Loucy (cell line): ENCODE measurements around the gene KLK13.

Experiments used
- H2AFZ ChIP-seq: fragments of 200-600 bp; sonication (generic); 2 replicates; pipeline ENCODE4 v1.6.0; 2016; ENCODE audit warnings: antibody characterized with exemption, mild to moderate bottlenecking, low read length, moderate library complexity
- H3F3A ChIP-seq: fragments of 200-600 bp; 2 replicates; pipeline ENCODE4 v1.6.0; 2016; ENCODE audit warnings: antibody characterized with exemption, low read depth, mild to moderate bottlenecking
- H3K27me3 ChIP-seq: fragments of 200-600 bp; sonication (generic); 2 replicates; pipeline ENCODE4 v1.6.1; 2014; ENCODE audit warnings: low read length, mild to moderate bottlenecking; ENCODE audit not compliant: insufficient read depth, poor library complexity, severe bottlenecking
- H3K36me3 ChIP-seq: fragments of 200-600 bp; sonication (generic); 2 replicates; pipeline ENCODE4 v1.6.1; 2016; ENCODE audit warnings: low read length; ENCODE audit not compliant: insufficient read depth
- H3K4me1 ChIP-seq: fragments of 200-600 bp; sonication (generic); 2 replicates; pipeline ENCODE4 v1.5.1; 2014; ENCODE audit warnings: low read length, mild to moderate bottlenecking; ENCODE audit not compliant: insufficient read depth, poor library complexity, severe bottlenecking
- H3K4me2 ChIP-seq: fragments of 200-600 bp; sonication (generic); 2 replicates; pipeline ENCODE4 v1.6.0; 2014; ENCODE audit warnings: antibody characterized with exemption, low read length, low read depth, mild to moderate bottlenecking; ENCODE audit not compliant: poor library complexity, severe bottlenecking
- H3K4me3 ChIP-seq: fragments of 200-600 bp; sonication (generic); 2 replicates; pipeline ENCODE4 v1.5.1; 2014; ENCODE audit warnings: low read length, mild to moderate bottlenecking, mixed read lengths; ENCODE audit not compliant: poor library complexity, severe bottlenecking
- H3K79me2 ChIP-seq: fragments of 200-600 bp; sonication (generic); 2 replicates; pipeline ENCODE4 v1.6.1; 2014; ENCODE audit warnings: low read length; ENCODE audit not compliant: insufficient read depth
- H3K9ac ChIP-seq: fragments of 200-600 bp; sonication (generic); 2 replicates; pipeline ENCODE4 v1.6.0; 2014; ENCODE audit warnings: mild to moderate bottlenecking, low read depth, low read length, moderate library complexity; ENCODE audit not compliant: poor library complexity, severe bottlenecking
- H3K9me2 ChIP-seq: fragments of 200-600 bp; sonication (generic); replicated peaks from 2 replicates; pipeline ENCODE4 v1.6.1; 2016; ENCODE audit warnings: low read depth, low read length, mixed read lengths
- H3K9me3 ChIP-seq: fragments of 200-600 bp; sonication (generic); 2 replicates; pipeline ENCODE4 v1.6.1; 2014; ENCODE audit warnings: mild to moderate bottlenecking, antibody characterized with exemption, low read length, low read depth; ENCODE audit not compliant: insufficient read depth
- H4K20me1 ChIP-seq: fragments of 200-600 bp; sonication (generic); 2 replicates; pipeline ENCODE4 v1.6.0; 2014; ENCODE audit warnings: antibody characterized with exemption, low read length, mild to moderate bottlenecking; ENCODE audit not compliant: insufficient read depth, poor library complexity, severe bottlenecking
- EZH2phosphoT487 ChIP-seq: fragments of 200-600 bp; IDR thresholded peaks from 2 replicates; pipeline ENCODE4 v1.6.1; 2018; ENCODE audit warnings: antibody characterized with exemption, mild to moderate bottlenecking, moderate library complexity, borderline replicate concordance
- TF ChIP-seq, protein P1 (sequence below): fragments of 200-600 bp; sonication (generic); conservative IDR thresholded peaks from 2 replicates; pipeline ENCODE4 v1.5.1; 2014; ENCODE audit warnings: mild to moderate bottlenecking, antibody characterized with exemption, low read length

The KLK13 gene

GRCh38 chr19:51094696-51095279 lies 29.9 kb upstream of the KLK13 start:
- TF ChIP-seq EZH2phosphoT487, result no peak
- TF ChIP-seq, protein P1, sequence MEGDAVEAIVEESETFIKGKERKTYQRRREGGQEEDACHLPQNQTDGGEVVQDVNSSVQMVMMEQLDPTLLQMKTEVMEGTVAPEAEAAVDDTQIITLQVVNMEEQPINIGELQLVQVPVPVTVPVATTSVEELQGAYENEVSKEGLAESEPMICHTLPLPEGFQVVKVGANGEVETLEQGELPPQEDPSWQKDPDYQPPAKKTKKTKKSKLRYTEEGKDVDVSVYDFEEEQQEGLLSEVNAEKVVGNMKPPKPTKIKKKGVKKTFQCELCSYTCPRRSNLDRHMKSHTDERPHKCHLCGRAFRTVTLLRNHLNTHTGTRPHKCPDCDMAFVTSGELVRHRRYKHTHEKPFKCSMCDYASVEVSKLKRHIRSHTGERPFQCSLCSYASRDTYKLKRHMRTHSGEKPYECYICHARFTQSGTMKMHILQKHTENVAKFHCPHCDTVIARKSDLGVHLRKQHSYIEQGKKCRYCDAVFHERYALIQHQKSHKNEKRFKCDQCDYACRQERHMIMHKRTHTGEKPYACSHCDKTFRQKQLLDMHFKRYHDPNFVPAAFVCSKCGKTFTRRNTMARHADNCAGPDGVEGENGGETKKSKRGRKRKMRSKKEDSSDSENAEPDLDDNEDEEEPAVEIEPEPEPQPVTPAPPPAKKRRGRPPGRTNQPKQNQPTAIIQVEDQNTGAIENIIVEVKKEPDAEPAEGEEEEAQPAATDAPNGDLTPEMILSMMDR, result peak; percentile 70
- no peak overlapping the region for H3K4me2 ChIP-seq
- no peak overlapping the region for H3K9ac ChIP-seq
- H3K4me1 ChIP-seq, result no peaks in the 10 kb centered on the region
- H3K27me3 ChIP-seq, result no peaks in the 10 kb centered on the region
- no peaks in the 10 kb centered on the region for H3K9me2 ChIP-seq
- H4K20me1 ChIP-seq, result no peaks in the 10 kb centered on the region
- H3K36me3 ChIP-seq, result no peaks in the 10 kb centered on the region
- no peak overlapping the region for H2AFZ ChIP-seq
- no peaks in the 10 kb centered on the region for H3F3A ChIP-seq
- no peak overlapping the region for H3K4me3 ChIP-seq
- no peaks in the 10 kb centered on the region for H3K79me2 ChIP-seq
- no peaks in the 10 kb centered on the region for H3K9me3 ChIP-seq

- no peaks in the 10 kb centered on the region for H3K27me3 ChIP-seq
- no peaks in the 10 kb centered on the region for H3K9me2 ChIP-seq
- no peaks in the 10 kb centered on the region for H3K9me3 ChIP-seq
- TF ChIP-seq EZH2phosphoT487, result no peak
- H3K9ac ChIP-seq, result no peak overlapping the region
- no peak overlapping the region for H3K4me3 ChIP-seq
- H2AFZ ChIP-seq, result no peak overlapping the region
- no peak overlapping the region for H3K4me2 ChIP-seq
- no peaks in the 10 kb centered on the region for H3K4me1 ChIP-seq
- H3K79me2 ChIP-seq, result no peaks in the 10 kb centered on the region
- H4K20me1 ChIP-seq, result no peaks in the 10 kb centered on the region
- no peaks in the 10 kb centered on the region for H3K36me3 ChIP-seq
- no peaks in the 10 kb centered on the region for H3F3A ChIP-seq
Observed at GRCh38 chr19:51093510-51094345, 28.8 kb upstream of the KLK13 start.

DNA sequence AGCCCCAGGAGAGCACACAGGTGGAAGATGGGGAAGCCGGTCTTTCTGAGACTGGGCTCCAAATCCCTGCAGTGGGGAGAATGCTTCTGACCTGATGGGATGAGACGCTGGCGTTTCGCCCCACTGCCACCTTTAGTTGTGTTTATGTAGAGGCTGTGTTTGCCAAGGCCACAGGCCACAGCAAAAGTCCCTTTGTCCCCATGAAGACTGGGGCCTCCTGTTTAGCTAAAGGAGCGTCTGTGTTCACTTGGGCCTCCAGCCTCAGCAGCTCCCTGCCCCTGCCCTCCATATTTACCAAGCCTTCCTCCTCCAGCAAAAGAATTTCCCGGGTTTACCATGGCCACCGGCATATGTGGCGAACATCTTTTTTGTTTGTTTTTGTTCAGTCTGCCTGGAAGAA lies 28.2 kb upstream of the KLK13 start:
- no peak for TF ChIP-seq EZH2phosphoT487
- TF ChIP-seq, protein P1, result no peak
- no peak overlapping the region for H3K4me2 ChIP-seq
- no peaks in the 10 kb centered on the region for H3K79me2 ChIP-seq

More for the DNA sequence above, 28.2 kb upstream of the KLK13 start:
- H3F3A ChIP-seq, result no peaks in the 10 kb centered on the region
- no peak overlapping the region for H2AFZ ChIP-seq
- H3K9ac ChIP-seq, result no peak overlapping the region
- H3K9me2 ChIP-seq, result no peaks in the 10 kb centered on the region
- H3K9me3 ChIP-seq, result no peaks in the 10 kb centered on the region
- no peaks in the 10 kb centered on the region for H4K20me1 ChIP-seq
- no peaks in the 10 kb centered on the region for H3K4me1 ChIP-seq
- H3K27me3 ChIP-seq, result no peaks in the 10 kb centered on the region
- no peak overlapping the region for H3K4me3 ChIP-seq
- H3K36me3 ChIP-seq, result no peaks in the 10 kb centered on the region
